ENCODE results near the gene DNAJC25.
"Not testable (repeated sequence)": the region's sequence is repeated elsewhere in the genome, so short reads cannot be mapped to it uniquely, and the experiment has no call there.

Gene DNAJC25

DNA sequence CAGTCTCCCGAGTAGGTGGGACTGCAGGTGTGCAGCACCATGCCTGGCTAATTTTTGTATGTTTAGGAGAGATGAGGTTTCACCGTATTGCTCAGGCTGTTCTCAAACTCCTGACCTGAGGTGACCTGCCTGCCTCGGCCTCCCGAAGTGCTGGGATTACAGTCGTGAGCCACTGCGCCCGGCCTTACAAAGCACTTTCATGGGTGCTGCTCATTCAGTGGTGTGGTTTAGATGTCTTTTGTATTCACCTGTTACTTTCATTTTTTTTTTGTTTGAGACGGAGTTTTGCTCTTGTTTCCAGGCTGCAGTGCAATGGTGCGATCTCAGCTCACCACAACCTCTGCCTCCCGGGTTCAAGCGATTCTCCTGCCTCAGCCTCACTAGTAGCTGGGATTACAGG is 37.5 kb downstream of the DNAJC25 start:
- not testable (repeated sequence) for DNase-seq

DNA sequence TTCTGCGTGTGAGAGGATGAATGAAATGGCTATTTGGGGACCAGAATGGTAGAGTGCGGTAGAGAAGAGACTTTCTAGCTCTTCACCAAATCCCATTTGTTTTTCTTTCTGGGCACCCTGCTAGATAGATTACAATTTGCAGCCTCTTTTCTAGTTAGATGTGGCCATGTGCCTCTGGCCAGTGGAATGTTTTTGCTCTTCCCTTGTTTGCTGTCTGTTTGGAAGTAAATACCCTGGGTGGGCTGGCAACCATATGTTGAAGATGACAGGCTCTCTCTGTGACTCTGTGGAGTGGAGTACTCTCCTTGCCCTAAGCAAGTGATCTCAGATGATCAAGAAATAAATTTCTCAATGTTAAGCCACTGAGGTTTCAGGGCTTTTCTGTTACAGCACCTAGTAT is 43.2 kb downstream of the DNAJC25 start:
- no peak for DNase-seq

DNA sequence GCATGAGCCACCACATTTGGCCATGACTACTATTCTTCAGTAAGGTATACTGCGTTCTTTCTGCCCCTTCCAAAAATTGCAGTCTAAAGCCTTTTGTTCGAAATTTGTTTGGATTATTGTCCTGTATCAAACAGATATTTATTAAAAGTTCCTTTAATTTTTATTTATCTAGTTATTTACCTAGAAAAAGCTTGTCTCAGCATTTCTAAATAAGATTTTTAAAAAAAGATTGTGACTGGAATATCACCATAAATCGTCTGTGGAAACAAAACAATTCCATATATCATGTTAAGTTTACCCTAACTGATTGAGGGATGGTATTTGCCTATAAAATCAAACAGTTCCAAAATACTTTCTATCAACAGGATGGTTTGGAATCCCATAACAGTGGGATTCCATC is 45.0 kb downstream of the DNAJC25 start:
- DNase-seq: no peak

DNA sequence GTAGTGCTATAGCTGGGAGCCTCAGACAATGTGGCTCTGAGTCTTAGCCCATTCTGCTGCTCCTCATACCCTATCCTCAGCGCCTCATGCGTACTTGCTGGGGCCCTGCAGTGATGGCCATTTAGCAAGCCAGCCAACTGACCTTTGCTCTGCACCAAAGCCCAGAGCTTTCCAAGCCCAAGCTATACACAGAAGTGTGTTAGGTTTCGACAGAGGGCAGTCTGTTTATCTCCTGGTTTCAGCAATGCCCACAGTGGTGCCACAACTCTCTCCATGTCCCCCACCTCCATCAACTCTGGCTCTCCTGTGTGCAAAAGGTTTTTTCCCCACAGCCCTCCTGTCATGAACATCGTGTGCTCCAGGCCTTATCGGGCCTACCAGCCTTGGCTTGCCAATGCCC is 47.2 kb downstream of the DNAJC25 start:
- DNase-seq: no peak

DNA sequence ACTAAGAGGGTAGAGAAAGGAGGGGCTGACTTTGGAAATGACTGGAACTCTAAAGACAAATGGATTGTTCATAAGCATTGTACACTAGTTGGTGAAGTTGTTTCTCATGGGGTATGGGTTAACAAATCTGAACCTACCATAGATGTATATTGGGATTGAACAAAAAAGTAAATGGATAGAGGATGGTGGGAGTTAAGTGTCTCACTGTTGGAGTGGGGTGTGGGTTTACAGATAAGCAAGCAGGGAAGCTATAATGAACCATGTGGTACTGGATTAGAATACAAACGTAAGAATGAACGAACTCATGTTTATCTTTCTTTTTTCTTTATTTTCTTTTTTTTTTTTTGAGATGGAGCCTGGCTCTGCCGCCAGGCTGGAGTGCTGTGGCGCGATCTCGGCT is 48.1 kb downstream of the DNAJC25 start:
- no peak for DNase-seq

DNA sequence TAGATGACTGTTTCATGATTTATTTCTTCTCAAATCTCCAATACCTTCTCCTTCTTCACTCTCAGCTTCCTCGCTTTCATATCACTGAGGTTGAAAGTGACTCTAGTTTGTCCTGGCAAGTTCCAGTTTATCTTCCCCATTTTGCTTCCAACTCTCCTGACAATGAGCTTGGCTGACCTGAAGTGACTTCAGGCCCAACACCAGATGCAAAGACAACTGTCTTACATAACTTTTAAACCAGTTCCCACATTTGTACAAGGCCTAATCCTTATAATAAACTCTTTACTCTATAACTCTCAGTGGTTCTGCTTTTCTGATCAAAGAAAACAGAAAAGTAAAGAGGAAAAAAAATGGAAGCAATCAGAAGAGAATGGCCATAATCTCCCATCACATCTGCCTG is 52.3 kb downstream of the DNAJC25 start:
- DNase-seq: no peak

DNA sequence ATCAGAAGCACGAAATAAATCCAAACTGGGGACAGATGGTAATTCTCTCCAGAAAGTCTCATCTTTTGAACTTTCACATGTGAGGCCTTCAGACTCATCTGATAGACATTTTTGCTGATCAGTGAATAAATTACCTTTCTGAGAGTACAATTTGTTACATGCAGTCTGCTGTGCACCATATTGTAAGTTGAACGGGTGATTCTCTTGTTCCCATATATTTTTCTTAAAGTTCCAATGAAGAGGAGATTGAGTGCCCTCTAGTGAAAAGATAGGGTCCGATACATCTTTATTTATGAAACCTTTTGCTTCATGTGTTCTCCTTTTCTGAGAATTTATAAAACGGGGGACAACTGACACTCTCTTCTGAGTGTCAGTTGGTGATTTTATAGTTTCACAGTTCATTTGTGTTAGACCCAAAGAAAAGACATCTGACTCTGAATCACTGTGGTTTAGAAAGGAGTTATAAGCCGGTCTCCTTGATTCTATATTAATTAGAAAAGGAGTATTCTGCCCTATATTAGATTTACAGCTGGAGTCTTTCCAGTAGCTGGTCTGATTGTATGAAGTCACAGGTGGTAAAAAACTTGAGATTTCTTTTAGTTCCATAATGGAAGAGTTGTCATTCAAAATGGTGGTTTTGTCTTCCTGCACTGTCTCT is 60.7 kb downstream of the DNAJC25 start:
- peak; percentile 50 for DNase-seq

DNA sequence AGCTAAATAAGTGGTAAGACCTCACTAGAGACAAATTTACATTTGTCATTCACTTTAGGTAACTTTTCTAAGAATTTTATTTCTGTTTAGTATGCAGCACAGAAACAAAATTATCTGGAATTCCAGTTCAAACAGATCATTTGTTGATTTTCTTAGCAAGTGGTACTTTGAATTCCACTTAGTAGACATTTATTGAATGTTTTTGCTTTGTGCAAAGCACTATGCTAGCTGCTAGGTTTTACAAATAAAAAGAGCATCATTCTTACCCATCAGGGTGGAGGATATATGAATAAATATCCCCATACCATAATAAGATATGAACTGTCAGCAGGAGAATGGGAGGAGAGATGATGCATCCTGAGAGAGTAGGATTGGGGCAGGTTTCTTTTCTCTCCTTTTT is 65.7 kb downstream of the DNAJC25 start:
- no peak for DNase-seq

DNA sequence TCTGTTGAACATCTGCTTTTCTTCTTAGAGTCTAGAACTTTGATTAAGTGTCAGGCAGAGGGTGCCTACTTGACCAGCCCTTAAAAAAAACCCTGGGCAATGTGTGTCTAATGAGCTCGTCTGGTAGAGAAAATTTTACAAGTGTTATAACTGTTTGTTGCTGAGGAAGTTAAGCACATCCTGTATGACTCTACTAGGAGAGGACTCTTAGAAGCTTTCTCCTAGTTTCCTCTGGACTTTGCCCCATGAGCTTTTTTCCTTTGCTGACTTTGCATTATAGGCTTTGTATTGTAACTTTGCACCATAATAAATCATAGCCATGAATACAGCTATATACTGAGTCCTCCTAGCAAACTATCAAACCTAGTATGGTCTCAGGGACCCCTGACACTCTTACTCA is 69.6 kb downstream of the DNAJC25 start:
- DNase-seq: no peak
